Left lung (tissue), 10 donors: ENCODE data around the gene RPS14. TPM values are rescaled to one million over a fixed set of nuclear protein-coding genes. Genes with fewer than 3 reads are reported as not detected.
A peak's percentile ranks its signal among the peaks of the same experiment; 100 is the strongest.

Source experiments
- ATAC-seq: fragments of 200-7000 bp; cut with Tn5 transposase; one replicate; pipeline ENCODE4 v1.9.1; 2020; ENCODE audit warnings: moderate library complexity
- DNase-seq, 4 donors: peaks; one replicate each; pipeline ENCODE4 v3.0.0-alpha.2; 2013 to 2020
- H3K27ac ChIP-seq, 2 donors: fragments of 200-600 bp; sonication (generic) in 1 of 2; one replicate each; pipeline versions ENCODE4 v1.5.0 to v1.8.0; 2020 to 2021
- H3K27me3 ChIP-seq, 2 donors: fragments of 200-600 bp; sonication (generic) in 1 of 2; one replicate each; pipeline versions ENCODE4 v1.5.0 to v1.8.0; 2020 to 2021
- H3K36me3 ChIP-seq, 2 donors: fragments of 200-600 bp; sonication (generic) in 1 of 2; one replicate each; pipeline versions ENCODE4 v1.5.0 to v1.8.0; 2020 to 2021
- H3K4me1 ChIP-seq, 2 donors: fragments of 200-600 bp; one replicate each; pipeline ENCODE4 v1.8.0; 2021
- H3K4me3 ChIP-seq, 2 donors: fragments of 200-600 bp; sonication (generic) in 1 of 2; one replicate each; pipeline versions ENCODE4 v1.5.0 to v1.8.0; 2020 to 2021; ENCODE audit warnings: mild to moderate bottlenecking in 1 of 2
- H3K9me3 ChIP-seq, 2 donors: fragments of 200-600 bp; sonication (generic) in 1 of 2; one replicate each; pipeline versions ENCODE4 v1.5.0 to v1.8.0; 2020 to 2021
- CTCF ChIP-seq, 2 donors: fragments of 200-600 bp; sonication (generic) in 1 of 2; IDR thresholded peaks; one replicate each; pipeline versions ENCODE4 v1.5.0 to v1.8.0; 2021; ENCODE audit warnings: antibody characterized with exemption in 2 of 2
- intact Hi-C, 2 donors: fragments of 100-400 bp; cut with DNase I; formaldehyde crosslinking; loops; one replicate each; pipeline versions ENCODE4 v1.11.2 to v1.14.2; 2022
- polyA plus RNA-seq, 6 donors: library from polyadenylated mRNA; unstranded; fragments of 120-200 nt; gene quantifications; one replicate each; pipeline ENCODE4 v1.2.1, GENCODE V29; 2013; ENCODE audit not compliant: insufficient read length in 6 of 6
- total RNA-seq, 2 donors: library from RNA; stranded (reverse); fragmentation: NEBNext Ultra II Directional; extraction: Animal tissue kit (Norgen Biotek cat#: 25700); gene quantifications; one replicate each; pipeline ENCODE4 v1.2.1, GENCODE V29; 2021
- donor health status: DM: no; HTN: yes; CAD: no.
- donor health status: DM: no; HTN: no; CAD: no.

RPS14 gene
- total and polyA plus RNA-seq, 8 donors = 1,428 to 2,778 (median 2,416) TPM

DNA sequence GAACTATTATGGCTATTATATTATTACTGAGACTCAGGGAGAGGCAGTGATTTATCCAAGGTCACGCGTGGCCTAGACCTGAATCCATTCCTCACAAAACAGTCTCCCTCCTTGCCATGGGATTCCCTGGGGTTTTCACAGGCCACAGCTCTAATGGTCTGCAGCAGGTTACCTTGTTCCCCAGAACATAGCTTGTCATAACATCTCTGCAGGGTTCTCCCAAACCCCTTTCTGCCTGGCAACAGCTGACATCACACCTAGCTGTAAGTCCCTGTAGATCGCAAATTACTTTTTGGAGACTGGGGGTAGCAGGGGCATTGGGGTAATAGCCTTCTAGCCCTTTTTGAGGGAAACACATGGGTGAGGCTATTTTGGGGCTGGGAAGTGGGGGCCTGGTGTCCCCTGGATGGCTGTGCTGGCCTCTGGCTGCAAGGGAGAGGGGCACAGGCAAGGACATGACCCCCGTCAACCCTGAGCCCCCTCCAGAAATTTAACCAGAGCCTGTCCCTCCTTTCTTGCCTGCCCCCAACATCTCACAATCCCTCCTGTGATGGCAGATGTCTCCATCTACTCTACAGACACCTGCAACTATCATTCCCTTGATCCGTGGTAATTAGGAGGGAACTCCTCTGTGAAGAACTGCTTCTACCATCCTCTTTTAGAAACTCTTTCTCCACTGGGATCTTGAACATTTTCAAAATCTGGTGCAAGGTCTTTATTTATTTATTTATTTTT is 38.1 kb downstream of the RPS14 start:
- Histone ChIP-seq H3K27me3 (no peaks in the 10 kb centered on the region), H3K27ac (peak overlapping the region; percentile 92 to 97), H3K4me3 (peak overlapping the region; percentile 48 to 60), H3K36me3 (peaks cover 0 to 24% of the 10 kb centered on the region in 2 donors), H3K4me1 (peaks cover 6 to 60% of the 10 kb centered on the region in 2 donors), H3K9me3 (no peaks in the 10 kb centered on the region)
- ATAC-seq (peak; percentile 50), DNase-seq (peak in 2 of 4 donors; percentile 28 to 85)
- intact Hi-C loops = no loop called here
- no peak for TF ChIP-seq CTCF (IDR thresholded peaks at IDR 0.05)

DNA sequence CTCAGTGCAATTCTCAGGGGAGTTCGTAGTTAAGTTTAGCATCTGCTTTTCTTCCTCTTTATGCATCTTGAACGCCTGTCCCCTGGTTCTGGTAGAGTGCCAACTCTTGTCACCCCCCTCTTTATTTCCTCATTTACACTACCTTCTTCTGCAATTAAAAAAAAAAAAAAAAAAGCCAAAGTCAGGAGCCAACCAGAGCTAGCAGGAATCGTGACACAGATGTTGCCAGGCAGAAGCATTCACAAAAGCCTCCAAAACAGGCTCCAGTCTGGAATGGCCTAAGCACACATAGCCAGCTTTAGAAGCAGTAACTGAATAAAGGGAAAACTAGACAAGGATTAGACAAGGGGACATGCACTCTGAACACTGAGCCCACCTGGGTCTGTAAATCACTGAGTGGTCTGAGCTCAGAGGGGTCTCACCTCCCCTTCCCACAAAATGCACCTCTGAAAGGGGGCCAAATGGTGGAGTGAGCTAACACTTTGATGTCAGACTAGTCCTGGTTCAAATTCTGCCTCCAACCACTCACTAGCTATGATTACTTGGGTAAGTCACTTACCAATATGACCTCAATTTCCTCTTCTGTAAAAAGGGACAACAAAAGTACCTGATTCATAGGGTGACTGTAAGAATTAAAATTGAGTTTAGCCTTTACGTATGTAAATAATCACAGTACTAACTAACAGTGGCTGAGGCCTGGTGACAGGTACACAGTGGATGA is 38.9 kb downstream of the RPS14 start:
- H3K27ac ChIP-seq = peak overlapping the region; percentile 92 to 97
- peaks cover 6 to 60% of the 10 kb centered on the region in 2 donors for H3K4me1 ChIP-seq
- H3K9me3 ChIP-seq = no peaks in the 10 kb centered on the region
- H3K27me3 ChIP-seq = no peaks in the 10 kb centered on the region
- TF ChIP-seq CTCF (IDR thresholded peaks at IDR 0.05) = no peak
- peaks cover 0 to 31% of the 10 kb centered on the region in 2 donors for H3K36me3 ChIP-seq
- intact Hi-C loops = no loop called here
- peak; percentile 74 for ATAC-seq
- peak in 3 of 4 donors; percentile 70 to 89 (median 76) for DNase-seq
- H3K4me3 ChIP-seq = peak overlapping the region; percentile 48 to 60

DNA sequence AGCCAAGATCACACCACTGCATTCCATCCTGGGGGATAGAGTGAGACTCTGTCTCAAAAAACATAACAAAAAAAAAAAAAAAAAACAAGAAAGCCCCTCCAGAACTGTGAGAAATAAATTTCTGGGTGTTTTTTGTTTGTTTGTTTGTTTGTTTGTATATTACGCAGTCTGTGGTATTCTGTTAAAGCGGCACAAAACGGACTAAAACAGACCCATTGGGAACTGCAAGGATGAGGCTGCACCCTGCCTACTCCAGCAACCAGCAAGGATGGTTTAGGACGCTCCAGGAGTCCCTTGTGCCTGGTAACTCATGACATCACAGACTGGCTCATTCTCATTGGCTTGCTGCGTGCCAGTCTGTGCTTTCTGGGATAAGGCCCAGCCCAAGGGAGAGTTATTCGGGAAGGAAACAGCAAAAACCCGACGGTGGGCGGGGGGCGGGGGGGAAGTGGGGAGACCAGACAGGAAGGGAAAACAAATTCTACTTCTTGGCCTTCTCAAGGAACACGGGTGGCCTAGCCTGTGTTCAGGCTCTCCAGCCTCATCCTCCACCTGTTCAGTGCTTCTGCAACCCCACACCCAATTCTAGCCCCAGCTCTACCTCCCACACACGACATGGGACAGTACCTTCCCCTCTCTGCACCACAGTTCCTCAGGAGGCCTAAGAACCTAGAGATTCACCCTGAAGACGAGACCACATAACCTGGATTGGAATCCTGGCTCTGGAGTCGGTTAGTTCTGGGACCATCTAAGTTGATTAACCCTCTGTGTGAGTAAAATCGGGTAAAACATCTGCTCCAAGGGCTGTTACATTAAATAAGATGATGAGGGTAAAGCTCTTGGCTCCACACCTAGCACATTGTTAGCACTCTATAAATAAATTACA is 39.7 kb downstream of the RPS14 start:
- peaks cover 0 to 39% of the 10 kb centered on the region in 2 donors for H3K36me3 ChIP-seq
- TF ChIP-seq CTCF (IDR thresholded peaks at IDR 0.05) = no peak
- DNase-seq = peak in 3 of 4 donors; percentile 78 to 91 (median 88)
- no peaks in the 10 kb centered on the region for H3K27me3 ChIP-seq
- H3K27ac ChIP-seq = peak overlapping the region; percentile 92 to 97
- peaks cover 6 to 60% of the 10 kb centered on the region in 2 donors for H3K4me1 ChIP-seq
- peak overlapping the region; percentile 48 to 60 for H3K4me3 ChIP-seq
- no peaks in the 10 kb centered on the region for H3K9me3 ChIP-seq
- peak; percentile 75 for ATAC-seq
- intact Hi-C loops = no loop called here

GRCh38 chr5:150408231-150408943 is 41.2 kb downstream of the RPS14 start:
- TF ChIP-seq CTCF (IDR thresholded peaks at IDR 0.05) = no peak
- Histone ChIP-seq H3K4me1 (peaks cover 6 to 57% of the 10 kb centered on the region in 2 donors), H3K4me3 (peak overlapping the region in 1 of 2 donors; percentile 60), H3K27ac (peak overlapping the region; percentile 92 to 97), H3K27me3 (no peaks in the 10 kb centered on the region), H3K36me3 (peaks cover 0 to 54% of the 10 kb centered on the region in 2 donors), H3K9me3 (no peaks in the 10 kb centered on the region)
- intact Hi-C loops = no loop called here
- ATAC-seq = no peak
- no peak for DNase-seq
